SU-DHL-6 (cell line): ENCODE results near the gene AEBP1.

ENCODE experiments used
- H2AFZ ChIP-seq: fragments of 200-600 bp; sonication (generic); 2 replicates; pipeline ENCODE4 v1.6.1; 2014; ENCODE audit warnings: low read depth, mild to moderate bottlenecking, moderate library complexity, mixed read lengths, antibody characterized with exemption, low read length; ENCODE audit not compliant: severe bottlenecking
- H3F3A ChIP-seq: fragments of 200-600 bp; shearing (Covaris generic); 2 replicates; pipeline ENCODE4 v1.6.0; 2016; ENCODE audit warnings: antibody characterized with exemption, mild to moderate bottlenecking; ENCODE audit not compliant: insufficient read depth
- H3K27ac ChIP-seq: fragments of 200-600 bp; sonication (generic); 2 replicates; pipeline ENCODE4 v1.5.1; 2016; ENCODE audit warnings: low read depth, mild to moderate bottlenecking, low read length, moderate library complexity, mixed read lengths
- H3K27me3 ChIP-seq: fragments of 200-600 bp; sonication (generic), shearing (Covaris generic); 2 replicates; pipeline ENCODE4 v1.6.0; 2014; ENCODE audit warnings: mild to moderate bottlenecking, low read length
- H3K36me3 ChIP-seq: fragments of 200-600 bp; sonication (generic); 2 replicates; pipeline ENCODE4 v1.6.1; 2014; ENCODE audit warnings: mild to moderate bottlenecking, low read length, mixed read lengths
- H3K4me2 ChIP-seq: fragments of 300-600, 200-600 bp; shearing (Covaris generic), sonication (generic); 2 replicates; pipeline ENCODE4 v1.6.0; 2014; ENCODE audit warnings: low read length, low read depth, mild to moderate bottlenecking; ENCODE audit not compliant: poor library complexity, severe bottlenecking
- H3K4me3 ChIP-seq: fragments of 200-600 bp; sonication (generic); 2 replicates; pipeline ENCODE4 v1.5.1; 2014; ENCODE audit warnings: antibody characterized with exemption, low read length, mild to moderate bottlenecking, mixed read lengths; ENCODE audit not compliant: insufficient read depth, poor library complexity, severe bottlenecking
- H3K79me2 ChIP-seq: fragments of 200-600 bp; sonication (generic); 2 replicates; pipeline ENCODE4 v1.6.1; 2014; ENCODE audit warnings: mild to moderate bottlenecking, low read length, moderate library complexity; ENCODE audit not compliant: insufficient read depth
- H3K9ac ChIP-seq: fragments of 200-600 bp; sonication (generic); 2 replicates; pipeline ENCODE4 v1.7.0; 2014; ENCODE audit warnings: mild to moderate bottlenecking, low read length
- H3K9me2 ChIP-seq: fragments of 200-600 bp; sonication (generic); replicated peaks from 2 replicates; pipeline ENCODE4 v1.6.1; 2014; ENCODE audit warnings: low read length; ENCODE audit not compliant: insufficient read depth
- H3K9me3 ChIP-seq: fragments of 200-600 bp; sonication (generic); 2 replicates; pipeline ENCODE4 v1.6.1; 2014; ENCODE audit warnings: low read length, mixed read lengths; ENCODE audit not compliant: insufficient read depth
- H4K20me1 ChIP-seq: fragments of 200-600 bp; sonication (generic); 2 replicates; pipeline ENCODE4 v1.6.1; 2014; ENCODE audit warnings: low read depth, mild to moderate bottlenecking, antibody characterized with exemption, low read length, moderate library complexity, mixed read lengths
- CTCF ChIP-seq: fragments of 200-600 bp; sonication (generic); IDR thresholded peaks from one replicate; pipeline ENCODE4 v1.5.1; 2017; ENCODE audit warnings: antibody characterized with exemption, mild to moderate bottlenecking, low read length, moderate library complexity; ENCODE audit not compliant: insufficient read depth, poor library complexity, severe bottlenecking
- EZH2phosphoT487 ChIP-seq: fragments of 200-600 bp; sonication (generic), shearing (Covaris generic); conservative IDR thresholded peaks from 2 replicates; pipeline ENCODE4 v1.6.1; 2018; ENCODE audit warnings: mild to moderate bottlenecking, antibody characterized with exemption, low read length, moderate library complexity, mixed read lengths

The AEBP1 gene

GRCh38 chr7:44149571-44150465 is 45.7 kb downstream of the AEBP1 start:
- Histone ChIP-seq H3F3A (no peaks in the 10 kb centered on the region), H3K4me3 (no peak overlapping the region), H3K9ac (no peak overlapping the region), H3K4me2 (no peak overlapping the region), H4K20me1 (no peaks in the 10 kb centered on the region), H3K27me3 (no peaks in the 10 kb centered on the region), H3K9me3 (no peaks in the 10 kb centered on the region), H3K27ac (no peak overlapping the region), H3K36me3 (no peaks in the 10 kb centered on the region), H3K79me2 (no peaks in the 10 kb centered on the region), H2AFZ (no peak overlapping the region), H3K9me2 (no peaks in the 10 kb centered on the region)
- TF ChIP-seq EZH2phosphoT487 (no peak), CTCF (no peak)

GRCh38 chr7:44150466-44150832 is 46.3 kb downstream of the AEBP1 start:
- Histone ChIP-seq H3K4me2 (no peak overlapping the region), H2AFZ (no peak overlapping the region), H3K27me3 (no peaks in the 10 kb centered on the region), H3K79me2 (no peaks in the 10 kb centered on the region), H3K9me2 (no peaks in the 10 kb centered on the region), H3K4me3 (no peak overlapping the region), H3K36me3 (no peaks in the 10 kb centered on the region), H3F3A (no peaks in the 10 kb centered on the region), H3K9me3 (no peaks in the 10 kb centered on the region), H4K20me1 (no peaks in the 10 kb centered on the region), H3K9ac (no peak overlapping the region), H3K27ac (no peak overlapping the region)
- TF ChIP-seq CTCF, result no peak
- TF ChIP-seq EZH2phosphoT487, result no peak

- Histone ChIP-seq H3K9me3 (no peaks in the 10 kb centered on the region), H4K20me1 (no peaks in the 10 kb centered on the region), H3K9me2 (no peaks in the 10 kb centered on the region), H3F3A (no peaks in the 10 kb centered on the region), H3K4me3 (no peak overlapping the region), H3K9ac (no peak overlapping the region), H2AFZ (no peak overlapping the region), H3K4me2 (no peak overlapping the region), H3K27me3 (no peaks in the 10 kb centered on the region), H3K27ac (no peak overlapping the region), H3K36me3 (no peaks in the 10 kb centered on the region), H3K79me2 (no peaks in the 10 kb centered on the region)
- no peak for TF ChIP-seq CTCF
- TF ChIP-seq EZH2phosphoT487, result no peak
These were observed 47.1 kb downstream of the AEBP1 start for GRCh38 chr7:44150966-44151941.
